GM12872 (cell line): ENCODE results near the gene ADARB2.

ENCODE experiments used
- CTCF ChIP-seq: IDR thresholded peaks from 3 replicates; pipeline ENCODE4 v1.5.1; 2011; ENCODE audit warnings: low read depth, mild to moderate bottlenecking, low read length, moderate library complexity; ENCODE audit not compliant: insufficient read depth

The ADARB2 gene

DNA sequence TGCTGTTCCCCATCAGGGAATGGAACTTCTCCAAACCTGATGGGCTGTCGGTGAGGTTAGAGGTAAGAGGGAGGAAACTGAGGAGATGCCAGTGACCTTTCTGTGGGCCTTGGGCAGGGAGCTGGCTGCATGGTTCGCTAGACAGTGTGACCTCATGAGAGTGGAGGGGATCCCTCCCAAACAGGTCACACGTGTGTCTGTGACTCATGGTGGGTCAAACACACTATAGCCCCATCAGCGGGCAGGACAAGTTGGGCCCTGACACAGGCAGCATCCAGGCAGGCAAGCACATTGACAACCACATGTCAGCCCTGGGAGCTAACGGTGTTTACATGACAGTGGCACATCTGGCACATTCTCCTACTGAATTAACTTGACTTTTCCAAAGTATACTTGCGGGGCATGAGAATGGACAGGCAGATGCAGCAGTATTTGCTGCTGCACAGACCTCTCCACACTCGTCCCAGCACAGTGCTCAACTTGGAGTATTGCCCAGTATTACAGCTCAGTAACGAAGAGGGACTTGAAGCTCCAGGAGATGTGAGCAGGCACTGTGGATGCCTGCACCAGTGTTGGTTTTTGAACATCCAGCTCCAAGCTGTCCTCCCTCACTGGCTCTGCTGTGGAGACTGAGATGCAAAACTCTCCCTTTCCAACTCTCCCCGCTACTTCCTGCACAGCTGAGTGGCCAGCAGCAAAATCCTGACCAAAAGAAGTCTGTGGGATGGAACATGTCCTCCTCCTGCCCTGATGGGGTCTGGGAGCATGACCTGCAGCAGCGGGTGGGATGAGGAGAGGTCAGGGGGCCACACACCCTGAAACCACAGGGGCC is 481.5 kb downstream of the ADARB2 start:
- no peak for TF ChIP-seq CTCF

- no peak for TF ChIP-seq CTCF
Observed at GRCh38 chr10:1255118-1255517, 482.2 kb downstream of the ADARB2 start.

DNA sequence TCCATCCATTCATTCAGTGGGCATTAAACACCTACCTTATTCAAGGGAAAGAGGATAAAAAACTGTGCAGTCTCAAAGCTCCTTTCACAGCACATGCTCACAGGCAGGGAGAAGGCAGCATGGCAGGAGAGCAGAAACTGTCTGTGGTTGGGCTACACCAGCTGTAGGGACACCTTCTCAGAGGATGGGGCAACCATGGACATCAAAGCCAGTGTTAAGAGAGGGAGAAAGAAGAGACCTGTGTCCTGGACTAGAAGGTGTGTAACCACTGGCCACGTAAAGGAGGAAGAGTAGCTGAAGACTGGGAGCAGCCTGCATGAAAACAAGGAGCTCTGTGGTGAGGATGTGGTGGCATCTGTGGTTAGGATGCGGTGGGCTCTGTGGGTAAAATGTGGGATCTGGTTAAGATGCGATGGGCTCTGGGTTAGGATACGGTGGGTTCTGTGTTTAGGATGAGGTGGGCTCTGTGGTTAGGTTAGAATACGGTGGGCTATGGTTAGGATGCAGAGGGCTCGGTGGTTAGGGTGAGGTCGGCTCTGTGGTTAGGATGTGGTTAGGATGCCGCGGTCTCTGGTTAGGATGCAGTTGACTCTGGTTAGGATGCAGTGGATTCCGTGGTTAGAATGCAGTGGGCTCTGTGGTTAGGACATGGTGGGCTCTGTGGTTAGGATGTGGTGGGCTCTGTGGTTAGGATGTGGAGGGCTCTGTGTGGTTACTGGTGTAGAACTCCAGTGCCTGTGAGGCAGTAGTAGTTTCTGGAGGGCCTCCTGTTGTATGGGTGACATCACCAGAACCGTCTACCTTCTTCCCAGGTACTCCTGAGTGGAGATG is 483.6 kb downstream of the ADARB2 start:
- no peak for TF ChIP-seq CTCF

DNA sequence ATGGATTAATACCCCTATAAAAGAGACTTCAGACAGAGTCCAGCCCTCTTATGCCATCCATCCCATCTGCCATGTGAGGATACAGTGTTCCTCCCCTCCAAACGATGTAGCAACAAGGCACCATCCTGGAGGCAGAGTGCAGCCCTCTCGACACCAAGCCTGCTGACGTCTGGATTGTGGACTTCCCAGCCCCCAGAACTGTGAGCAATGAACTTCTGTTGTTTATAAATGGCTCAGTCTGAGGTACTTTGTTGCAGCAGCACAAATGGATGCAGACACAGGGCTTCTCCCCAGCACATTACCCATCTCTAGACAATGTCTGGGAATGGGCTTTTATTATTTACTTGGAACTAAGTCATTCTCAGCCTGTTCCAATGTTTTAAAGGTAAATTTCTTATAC is 485.6 kb downstream of the ADARB2 start:
- TF ChIP-seq CTCF: no peak

DNA sequence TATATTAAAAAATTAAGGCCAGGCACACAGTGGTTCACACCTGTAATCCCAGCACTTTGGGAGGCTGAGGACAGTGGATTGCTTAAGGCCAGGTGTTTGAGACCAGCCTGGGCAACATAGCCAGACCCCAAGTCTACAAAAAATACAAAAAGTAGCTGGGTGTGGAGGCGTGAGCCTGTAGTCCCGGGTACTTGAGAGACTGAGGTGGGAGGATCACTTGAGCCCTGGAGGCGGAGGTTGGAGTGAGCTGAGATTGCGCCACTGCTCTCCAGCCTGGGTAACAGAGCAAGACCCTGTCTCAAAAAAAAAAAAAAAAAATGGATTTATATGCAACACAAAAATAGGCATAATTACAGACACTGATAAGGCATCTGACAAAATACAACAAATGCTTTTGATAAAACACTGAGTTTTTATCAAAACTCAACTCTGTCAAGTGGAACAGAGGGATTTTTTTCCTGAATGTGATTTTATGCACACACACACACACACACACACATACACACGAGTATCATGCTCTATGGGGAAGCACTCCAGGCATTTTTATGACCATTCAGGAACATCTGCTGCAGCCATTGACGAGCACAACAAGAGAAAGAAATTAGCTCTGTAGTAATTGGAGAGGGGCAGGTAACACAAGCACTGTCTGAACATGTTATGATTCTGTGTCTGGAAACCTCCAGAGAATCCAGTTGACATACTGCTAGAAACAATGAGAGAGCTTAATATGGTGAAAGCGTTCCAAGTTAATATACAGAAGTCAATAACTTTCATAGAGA is 488.0 kb downstream of the ADARB2 start:
- no peak for TF ChIP-seq CTCF

GRCh38 chr10:1247598-1248261 is 489.6 kb downstream of the ADARB2 start:
- no peak for TF ChIP-seq CTCF
